Measurements from ENCODE around the gene KIAA0586. TPM values are rescaled to one million over a fixed set of nuclear protein-coding genes. Genes with fewer than 3 reads are reported as not detected.
A peak's percentile ranks its signal among the peaks of the same experiment; 100 is the strongest.

The KIAA0586 gene
- total and polyA plus RNA-seq, 9 of the 15 experiments (the other 6 are each of a cell fraction or from before 2014, with no cell fraction given), result 11.2 to 30.9 (median 22.6) TPM

DNA sequence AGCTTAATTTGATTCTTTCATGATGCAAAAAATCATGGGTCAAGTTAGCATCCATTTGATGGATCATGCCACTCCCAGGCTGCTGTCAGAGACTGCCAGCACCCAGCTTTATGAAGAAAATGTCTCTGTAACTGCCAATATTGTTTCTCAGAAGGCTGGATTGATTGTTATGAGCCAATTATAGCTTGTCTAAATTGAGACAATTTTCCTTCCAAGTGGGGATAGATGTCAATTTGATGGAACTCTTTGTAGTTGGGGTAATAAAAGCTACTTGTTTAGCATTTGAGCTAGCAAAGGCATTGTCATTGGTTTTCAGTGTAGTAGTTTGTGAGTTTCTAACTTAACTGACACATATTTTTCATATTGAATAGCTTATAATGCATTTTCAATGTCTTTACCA, 128.1 kb downstream of the KIAA0586 start:
- in situ Hi-C loops (cut with MboI) (no loop called here), intact Hi-C loops (cut with micrococcal nuclease) (no loop called here)
- no peak overlapping the region for H2AFZ ChIP-seq (ENCODE audit: low read depth, low read length)
- no peak overlapping the region for H3K27ac ChIP-seq (ENCODE audit: extremely low read depth, low read depth, low read length)
- no peak overlapping the region for H3K4me2 ChIP-seq (ENCODE audit: insufficient read depth, low read length)
- BruUV-seq (replicated peaks), result no TSS peak
- H3K9ac ChIP-seq (ENCODE audit: insufficient read depth in 1 of 2, low read depth in 2 of 2, low read length in 2 of 2), result no peak overlapping the region
- no peaks in the 10 kb centered on the region for H4K20me1 ChIP-seq (replicated peaks; ENCODE audit: control insufficient read depth, insufficient read depth, low read length)
- POLR2A ChIA-PET, result interaction anchor here (1.0 kb wide), 1 partner anchor 15 kb away, joined by 3 read pairs; no protein-coding TSS in a partner anchor
- no peak overlapping the region for H3K4me3 ChIP-seq
- H3K9me3 ChIP-seq (replicated peaks; ENCODE audit: control insufficient read depth, insufficient read depth, low read depth, low read length), result no peaks in the 10 kb centered on the region
- no peak for DNase-seq (ENCODE audit: extremely low read depth in 1 of 4, low spot score in 3 of 4)
- ATAC-seq, result no peak
- H3K9me1 ChIP-seq (ENCODE audit: control insufficient read depth, insufficient read depth, low read length), result no peaks in the 10 kb centered on the region
- no peak for FAIRE-seq
- TF ChIP-seq SMAD3 (CRISPR knock-in tag; conservative IDR thresholded peaks at IDR 0.05) (no peak), ASH1L (IDR thresholded peaks at IDR 0.05; ENCODE audit: borderline replicate concordance, low read depth, partially characterized antibody) (no peak)
- H3K27me3 ChIP-seq (ENCODE audit: control insufficient read depth in 2 of 2, insufficient read depth in 2 of 2, low read length in 2 of 2), result peaks cover 0 to 4% of the 10 kb centered on the region in 2 experiments; a peak in 2 of 5 replicates
- CTCF ChIA-PET (ENCODE audit: low intra/inter-chr PET ratio), result no interaction called here
- no peaks in the 10 kb centered on the region for H3K79me2 ChIP-seq (ENCODE audit: control insufficient read depth, insufficient read depth, low read length)
- no peaks in the 10 kb centered on the region for H3K36me3 ChIP-seq (ENCODE audit: control insufficient read depth, insufficient read depth, low read length)
- no peaks in the 10 kb centered on the region for H3K4me1 ChIP-seq (replicated peaks in 1 of 2; ENCODE audit: control insufficient read depth in 2 of 2, insufficient read depth in 2 of 2, low read length in 2 of 2)

DNA sequence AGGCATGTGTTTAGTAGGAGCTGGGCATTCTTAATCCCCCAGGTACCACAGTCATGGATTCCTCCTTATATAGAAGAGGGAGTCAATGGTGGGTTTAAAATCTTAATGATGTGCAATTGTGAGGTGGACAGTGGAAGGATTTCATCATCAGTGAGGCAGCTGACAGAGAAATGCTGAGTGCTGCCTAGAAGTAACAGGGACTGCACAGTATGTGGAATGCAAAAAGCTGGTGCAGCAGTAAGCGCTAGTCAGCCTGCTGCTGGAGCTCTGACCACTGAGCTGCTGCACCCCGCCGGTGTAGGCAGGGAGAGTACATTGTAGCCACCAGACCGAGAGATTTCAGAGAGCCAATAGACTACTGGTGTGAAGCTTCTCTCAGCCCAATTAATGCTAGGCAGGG, 129.7 kb downstream of the KIAA0586 start:
- Histone ChIP-seq H4K20me1 (replicated peaks; ENCODE audit: control insufficient read depth, insufficient read depth, low read length) (no peaks in the 10 kb centered on the region), H3K9ac (ENCODE audit: insufficient read depth in 1 of 2, low read depth in 2 of 2, low read length in 2 of 2) (no peak overlapping the region), H3K4me2 (ENCODE audit: insufficient read depth, low read length) (no peak overlapping the region), H3K9me3 (replicated peaks; ENCODE audit: control insufficient read depth, insufficient read depth, low read depth, low read length) (no peaks in the 10 kb centered on the region), H2AFZ (ENCODE audit: low read depth, low read length) (no peak overlapping the region), H3K27me3 (ENCODE audit: control insufficient read depth in 2 of 2, insufficient read depth in 2 of 2, low read length in 2 of 2) (peaks cover 0 to 4% of the 10 kb centered on the region in 2 experiments; a peak in 2 of 5 replicates), H3K9me1 (ENCODE audit: control insufficient read depth, insufficient read depth, low read length) (no peaks in the 10 kb centered on the region), H3K4me1 (replicated peaks in 1 of 2; ENCODE audit: control insufficient read depth in 2 of 2, insufficient read depth in 2 of 2, low read length in 2 of 2) (no peaks in the 10 kb centered on the region), H3K36me3 (ENCODE audit: control insufficient read depth, insufficient read depth, low read length) (no peaks in the 10 kb centered on the region), H3K27ac (ENCODE audit: extremely low read depth, low read depth, low read length) (no peak overlapping the region), H3K4me3 (no peak overlapping the region), H3K79me2 (ENCODE audit: control insufficient read depth, insufficient read depth, low read length) (no peaks in the 10 kb centered on the region)
- POLR2A ChIA-PET, result no interaction called here
- peak; percentile 35; the same call in 1 of the 3 replicates for ATAC-seq
- intact Hi-C loops (cut with micrococcal nuclease), result no loop called here
- in situ Hi-C loops (cut with MboI), result no loop called here
- no peak for TF ChIP-seq ZNF584 (CRISPR knock-in tag; IDR thresholded peaks at IDR 0.05; ENCODE audit: low read depth)
- no peak for TF ChIP-seq ZNF77 (CRISPR knock-in tag; IDR thresholded peaks at IDR 0.05)
- no peak for TF ChIP-seq ELF1 (tag; IDR thresholded peaks at IDR 0.05)
- TF ChIP-seq NR2C1 (IDR thresholded peaks at IDR 0.05), result no peak
- no peak for TF ChIP-seq NR2C1 (tag; IDR thresholded peaks at IDR 0.05)
- TF ChIP-seq ZC3H11A (IDR thresholded peaks at IDR 0.05; ENCODE audit: low read depth, low read length), result no peak
- TF ChIP-seq, protein P1, sequence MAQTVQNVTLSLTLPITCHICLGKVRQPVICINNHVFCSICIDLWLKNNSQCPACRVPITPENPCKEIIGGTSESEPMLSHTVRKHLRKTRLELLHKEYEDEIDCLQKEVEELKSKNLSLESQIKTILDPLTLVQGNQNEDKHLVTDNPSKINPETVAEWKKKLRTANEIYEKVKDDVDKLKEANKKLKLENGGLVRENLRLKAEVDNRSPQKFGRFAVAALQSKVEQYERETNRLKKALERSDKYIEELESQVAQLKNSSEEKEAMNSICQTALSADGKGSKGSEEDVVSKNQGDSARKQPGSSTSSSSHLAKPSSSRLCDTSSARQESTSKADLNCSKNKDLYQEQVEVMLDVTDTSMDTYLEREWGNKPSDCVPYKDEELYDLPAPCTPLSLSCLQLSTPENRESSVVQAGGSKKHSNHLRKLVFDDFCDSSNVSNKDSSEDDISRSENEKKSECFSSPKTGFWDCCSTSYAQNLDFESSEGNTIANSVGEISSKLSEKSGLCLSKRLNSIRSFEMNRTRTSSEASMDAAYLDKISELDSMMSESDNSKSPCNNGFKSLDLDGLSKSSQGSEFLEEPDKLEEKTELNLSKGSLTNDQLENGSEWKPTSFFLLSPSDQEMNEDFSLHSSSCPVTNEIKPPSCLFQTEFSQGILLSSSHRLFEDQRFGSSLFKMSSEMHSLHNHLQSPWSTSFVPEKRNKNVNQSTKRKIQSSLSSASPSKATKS (CRISPR knock-in tag; IDR thresholded peaks at IDR 0.05), result no peak
- TF ChIP-seq ZNF707 (CRISPR knock-in tag; conservative IDR thresholded peaks at IDR 0.05), result no peak
- no peak for TF ChIP-seq CBFA2T3 (IDR thresholded peaks at IDR 0.05)
- no peak for TF ChIP-seq MTF1 (CRISPR knock-in tag; IDR thresholded peaks at IDR 0.05; ENCODE audit: borderline replicate concordance)
- TF ChIP-seq CCAR2 (IDR thresholded peaks at IDR 0.05; ENCODE audit: low read depth, low read length), result no peak
- no peak for TF ChIP-seq HNRNPH1 (optimal IDR thresholded peaks at IDR 0.05; ENCODE audit: low read depth, low read length)
- no peak for TF ChIP-seq RBM25 (IDR thresholded peaks at IDR 0.05; ENCODE audit: low read depth, low read length, severe bottlenecking)
- FAIRE-seq, result no peak
- no TSS peak for BruUV-seq (replicated peaks)
- no peak for DNase-seq (ENCODE audit: extremely low read depth in 1 of 4, low spot score in 3 of 4)
- no CpG with 5 or more reads among the region's 4 CpGs for WGBS (ENCODE audit: insufficient coverage, low coverage, missing lambda C conversion rate)
- CTCF ChIA-PET (ENCODE audit: low intra/inter-chr PET ratio), result no interaction called here
